Right renal cortex interstitium (tissue), 3 donors: ENCODE data around the gene SLC8A1. TPM values are rescaled to one million over a fixed set of nuclear protein-coding genes. Genes with fewer than 3 reads are reported as not detected.

Source experiments
- DNase-seq, 3 donors: peaks; one replicate each; pipeline ENCODE4 v3.0.0-alpha.2; 2013; ENCODE audit warnings: low read depth in 3 of 3, low spot score in 2 of 3
- polyA plus RNA-seq, 3 donors: library from polyadenylated mRNA; unstranded; fragments of 120-200 nt; gene quantifications; one replicate each; pipeline ENCODE4 v1.2.1, GENCODE V29; 2013; ENCODE audit not compliant: insufficient read length in 3 of 3

The SLC8A1 gene
- polyA plus RNA-seq, 3 donors = 69.9 to 76.3 (median 71.1) TPM

DNA sequence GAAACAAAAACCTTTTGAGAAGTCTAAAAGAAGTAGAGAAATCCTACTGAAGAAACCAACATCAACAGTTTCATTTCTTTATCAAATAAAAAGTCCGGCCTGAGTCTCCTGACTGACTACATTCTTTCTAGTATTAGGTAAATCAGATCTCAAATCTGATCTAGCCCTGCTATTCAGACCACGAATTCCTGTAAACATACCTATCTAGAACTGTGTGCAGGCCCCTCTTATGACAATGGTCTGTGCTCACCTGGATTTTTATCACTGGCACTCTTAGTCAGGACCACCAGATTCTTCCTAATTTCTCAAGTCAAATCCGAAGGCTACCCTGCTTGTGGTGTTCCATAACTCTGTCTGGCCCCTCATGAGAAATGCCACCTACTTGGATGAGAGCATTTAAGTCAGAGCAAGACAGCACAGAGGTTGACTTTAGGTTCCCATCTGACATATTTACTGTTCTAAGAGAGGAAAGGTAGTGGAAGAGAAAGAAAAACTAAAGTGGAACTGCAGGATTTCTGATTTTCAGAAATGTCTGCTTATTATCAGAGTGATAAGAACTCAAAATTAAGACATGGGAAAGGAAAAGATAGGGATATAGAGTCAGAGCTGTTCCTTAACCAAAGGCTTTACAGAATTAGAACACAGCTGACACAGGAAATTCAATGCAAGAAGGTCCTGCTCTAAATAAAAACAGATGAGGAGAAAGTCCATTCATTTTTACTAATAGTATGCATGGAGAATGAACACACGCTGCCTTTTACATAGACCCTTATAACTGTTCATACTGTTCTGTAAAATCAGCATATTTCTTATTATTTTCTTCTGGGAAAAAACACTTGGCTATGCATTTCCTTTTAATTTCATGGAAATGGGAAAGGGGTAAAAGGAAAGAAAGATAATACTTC lies 56.5 kb downstream of the SLC8A1 start:
- no peak for DNase-seq

- DNase-seq = no peak
Measured at GRCh38 chr2:40394597-40394996, 57.3 kb downstream of the SLC8A1 start.

- no peak for DNase-seq
Measured at GRCh38 chr2:40394031-40394430, 57.9 kb downstream of the SLC8A1 start.

DNA sequence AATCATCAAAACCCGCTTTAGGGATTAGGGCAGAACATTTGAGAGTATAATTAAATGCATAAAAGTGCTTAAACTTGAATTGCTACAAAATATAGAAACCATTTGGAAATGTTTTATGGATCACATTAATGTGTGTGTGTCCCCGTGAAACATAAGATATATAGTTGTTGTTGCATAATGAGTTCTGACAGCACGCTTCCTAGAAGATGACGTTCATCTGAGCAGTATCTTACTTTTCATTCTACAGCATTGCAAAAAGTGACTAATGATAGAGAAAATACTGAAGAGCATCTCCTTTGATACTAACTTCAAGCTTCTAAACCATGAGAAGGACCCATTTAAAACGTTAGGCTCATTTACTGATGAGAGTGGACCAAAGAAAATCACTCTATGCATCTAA lies 63.7 kb downstream of the SLC8A1 start:
- DNase-seq = no peak

GRCh38 chr2:40386177-40386576 lies 65.7 kb downstream of the SLC8A1 start:
- no peak for DNase-seq

DNA sequence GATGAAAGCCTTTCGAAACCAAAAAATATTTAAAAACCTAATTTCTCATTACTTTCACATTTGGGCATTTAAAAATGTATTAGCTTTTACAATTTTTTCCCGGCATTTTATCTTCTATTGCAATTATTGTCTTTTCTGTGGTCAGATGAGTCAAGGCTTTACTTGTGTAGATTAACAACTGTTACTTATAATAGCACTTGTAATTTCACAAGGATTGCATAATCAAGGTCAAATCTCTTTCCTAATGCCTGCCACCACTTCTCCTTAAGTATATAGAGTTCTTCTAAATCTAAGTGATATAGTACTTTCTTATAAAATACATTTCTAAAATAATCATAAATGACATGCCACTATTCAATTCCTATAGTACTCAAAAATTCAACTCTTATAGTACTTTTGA lies 67.2 kb downstream of the SLC8A1 start:
- DNase-seq = no peak

- no peak for DNase-seq
Measured at GRCh38 chr2:40384233-40384632, 67.7 kb downstream of the SLC8A1 start.

DNA sequence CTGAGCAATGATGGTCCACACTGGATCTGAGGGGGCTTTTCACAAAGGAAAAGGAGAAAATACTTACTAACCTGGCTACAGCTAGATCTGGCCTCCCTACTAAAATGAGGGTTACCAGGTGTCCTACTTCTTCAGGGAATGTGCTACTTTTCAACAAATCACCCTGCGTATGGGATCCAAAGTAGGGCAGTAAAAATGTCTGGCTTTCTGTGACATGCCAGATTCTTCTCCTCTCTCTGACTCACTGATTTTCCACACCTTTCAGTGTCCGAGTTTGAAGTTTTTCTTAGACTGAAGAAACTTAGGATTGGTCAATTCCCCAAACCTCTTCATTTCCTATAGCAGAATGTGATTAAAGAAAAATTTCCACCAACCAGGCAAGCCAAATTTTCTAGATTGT lies 71.2 kb downstream of the SLC8A1 start:
- DNase-seq = no peak

DNA sequence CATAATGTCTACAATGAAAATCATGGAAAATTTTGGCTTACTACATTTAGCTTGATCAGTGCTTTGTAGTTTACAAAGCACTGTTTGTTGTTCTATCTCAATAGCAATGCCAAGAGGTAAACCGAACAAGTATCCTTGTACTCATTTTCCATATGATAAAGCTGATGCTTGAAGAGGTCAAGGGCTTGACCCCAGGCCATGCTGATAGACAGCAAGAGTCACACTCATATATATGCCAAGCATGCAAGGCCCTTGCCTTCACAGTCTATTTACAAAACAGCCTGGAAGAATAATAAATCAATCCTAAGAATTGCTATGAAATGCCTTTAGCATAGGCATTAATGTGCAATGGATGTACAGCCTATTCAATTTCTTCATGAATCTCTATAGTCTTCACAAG lies 71.8 kb downstream of the SLC8A1 start:
- DNase-seq = no peak

- DNase-seq = no peak
Measured at GRCh38 chr2:40374543-40375240, 77.2 kb downstream of the SLC8A1 start.

DNA sequence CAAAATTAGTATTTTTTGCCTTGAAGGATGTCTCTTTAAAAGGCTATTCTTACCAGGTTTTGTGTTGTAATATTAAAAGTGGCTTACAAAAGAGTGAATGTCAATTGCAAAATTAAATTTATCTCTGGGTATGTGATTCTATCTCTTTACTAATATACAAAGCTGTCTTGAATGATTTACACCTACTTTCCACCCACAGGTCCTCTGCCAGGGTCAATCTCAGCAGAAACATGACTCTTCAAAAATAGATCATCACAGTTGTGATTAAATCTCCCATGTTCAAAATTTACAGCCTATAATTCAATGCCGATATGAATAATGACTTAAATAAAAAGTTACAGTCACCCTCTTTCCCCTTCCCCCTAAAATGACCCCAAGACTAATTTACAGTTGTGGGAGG lies 78.8 kb downstream of the SLC8A1 start:
- DNase-seq = no peak

DNA sequence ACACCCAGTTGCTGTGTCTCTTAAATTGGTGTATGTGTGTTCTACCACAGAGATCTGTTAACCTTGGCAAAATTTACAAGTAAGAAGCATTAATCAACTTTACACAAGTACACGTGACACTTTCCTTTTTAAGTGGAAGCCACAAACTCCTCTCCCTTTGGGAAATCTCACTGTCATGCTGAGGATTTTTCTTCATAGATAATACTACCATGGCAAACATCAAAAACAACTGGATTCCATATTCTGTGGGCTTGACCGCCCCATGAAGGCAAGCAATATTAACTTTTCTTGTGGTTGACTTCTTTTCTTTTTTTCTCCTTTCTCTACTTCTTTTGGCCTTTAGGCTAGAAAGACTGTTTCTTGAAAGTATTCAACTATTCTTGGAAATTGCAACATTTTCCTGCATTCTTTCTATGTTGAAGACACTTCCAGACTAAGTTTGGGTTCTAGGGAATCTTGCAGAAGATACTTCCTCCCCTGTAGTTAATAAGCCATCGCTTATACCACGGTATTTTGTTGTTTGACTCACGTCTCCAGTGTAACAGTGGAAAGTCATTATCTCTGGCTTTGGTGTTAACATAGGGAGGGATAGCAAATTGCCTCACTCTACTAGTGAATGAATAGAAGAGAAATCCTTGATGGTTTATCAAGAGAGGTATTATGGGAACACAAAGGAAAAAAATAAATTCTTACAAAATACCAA lies 79.5 kb downstream of the SLC8A1 start:
- no peak for DNase-seq

DNA sequence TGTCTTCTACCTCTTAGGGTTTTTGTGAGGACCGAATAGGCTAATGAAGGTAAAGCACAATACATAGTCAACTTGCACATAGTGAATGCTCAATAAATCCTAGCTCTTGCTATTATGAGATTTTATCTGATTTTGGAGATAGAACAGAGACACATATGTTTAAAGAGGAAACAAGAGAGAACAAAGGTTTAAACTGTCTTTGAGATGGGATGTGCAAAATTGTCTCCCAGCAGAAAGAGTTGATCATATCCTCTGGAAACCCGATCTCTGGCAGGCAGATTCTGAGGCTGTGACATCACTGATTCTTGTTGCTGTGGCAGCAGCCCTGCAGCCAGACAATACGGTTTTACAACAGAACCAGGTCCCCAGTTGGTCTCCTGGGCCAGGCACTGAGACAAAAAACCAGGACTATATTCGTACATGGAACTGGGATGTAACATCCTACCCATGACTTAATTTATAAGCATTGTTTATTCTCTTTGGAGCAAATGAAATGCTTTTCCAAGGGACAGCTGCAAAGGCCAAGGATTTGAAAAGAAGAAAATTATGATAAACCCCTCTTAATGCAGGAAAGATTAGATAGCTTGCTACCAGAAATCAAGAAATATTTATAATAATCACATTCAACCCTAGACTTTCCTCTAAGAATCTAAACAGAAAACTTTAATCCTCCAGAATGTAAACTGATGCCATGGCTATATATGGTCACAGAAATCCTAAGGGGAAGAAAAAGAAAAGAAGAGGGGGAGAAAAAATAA lies 80.2 kb downstream of the SLC8A1 start:
- peak in 1 of 3 donors; percentile 57 for DNase-seq

DNA sequence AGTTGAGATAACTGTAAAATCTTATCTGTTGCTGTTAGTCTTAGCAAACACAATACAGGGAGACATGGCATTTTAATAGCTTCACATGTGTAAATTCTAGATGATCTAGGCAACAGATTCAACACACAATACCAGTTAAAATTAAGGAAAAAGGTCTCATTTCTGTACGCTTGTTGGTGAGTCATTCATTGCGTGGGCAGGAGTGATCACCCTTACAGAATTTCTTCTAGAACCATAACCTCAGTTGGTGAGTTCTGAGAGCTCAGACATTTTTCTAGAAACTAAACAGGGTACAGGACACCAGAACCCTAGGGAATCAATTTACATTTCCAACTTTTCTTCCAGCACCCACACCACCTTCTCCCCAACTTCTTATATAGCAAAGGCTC lies 81.9 kb downstream of the SLC8A1 start:
- DNase-seq = no peak

DNA sequence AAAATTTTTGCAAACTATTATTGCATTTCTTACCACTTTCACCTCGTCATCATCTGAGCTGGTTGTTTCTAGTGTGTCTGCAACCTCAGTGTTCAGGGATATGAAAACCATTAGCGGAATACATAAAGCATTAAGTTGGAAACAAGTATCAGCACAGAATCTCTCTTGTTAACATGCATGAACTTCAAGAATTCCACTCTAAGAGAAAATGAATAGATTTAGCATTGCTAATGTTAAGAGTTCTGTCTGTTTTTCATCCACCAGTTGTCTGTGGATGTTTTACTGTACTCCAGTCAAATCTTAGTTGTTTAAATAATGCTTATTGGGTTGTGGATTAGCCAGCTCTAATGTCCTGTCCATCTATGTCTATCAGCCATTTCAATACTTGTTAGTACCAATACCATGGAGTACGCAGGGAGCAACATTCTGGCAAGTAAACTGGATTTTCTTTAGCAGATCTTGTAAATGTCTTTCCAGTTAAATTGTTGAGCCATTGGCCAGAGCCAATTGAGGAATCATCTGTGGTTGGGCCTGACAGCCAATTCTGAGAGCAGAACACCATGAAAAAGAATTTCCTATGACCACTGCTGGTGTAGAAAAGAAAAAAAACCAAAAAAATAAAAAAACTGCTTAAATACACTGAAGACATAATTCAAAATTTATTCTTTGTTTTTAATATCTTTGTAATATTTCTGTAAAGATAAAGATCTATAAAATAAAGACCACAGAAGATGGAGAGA lies 82.5 kb downstream of the SLC8A1 start:
- no peak for DNase-seq

GRCh38 chr2:40367652-40368051 lies 84.2 kb downstream of the SLC8A1 start:
- DNase-seq = no peak

DNA sequence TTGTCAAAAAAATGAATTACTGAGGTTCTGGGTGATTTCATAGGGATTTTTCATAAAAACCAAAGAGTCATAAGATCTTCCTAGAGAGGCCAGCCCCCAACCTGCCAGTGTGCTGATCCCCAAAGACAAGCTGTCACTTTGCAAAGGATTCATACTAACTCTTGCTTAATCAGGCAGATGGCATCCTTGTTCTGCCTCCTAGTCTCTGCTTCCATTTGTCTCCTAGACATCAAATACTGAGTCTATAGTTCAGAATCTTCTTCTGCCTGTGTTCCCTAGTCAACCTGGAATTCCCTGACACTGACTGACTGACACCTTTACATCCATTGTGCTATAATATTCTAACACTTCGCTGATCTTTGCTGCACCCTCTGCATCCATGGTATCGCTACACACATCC lies 84.9 kb downstream of the SLC8A1 start:
- no peak for DNase-seq

GRCh38 chr2:40364151-40364874 lies 87.6 kb downstream of the SLC8A1 start:
- no peak for DNase-seq

DNA sequence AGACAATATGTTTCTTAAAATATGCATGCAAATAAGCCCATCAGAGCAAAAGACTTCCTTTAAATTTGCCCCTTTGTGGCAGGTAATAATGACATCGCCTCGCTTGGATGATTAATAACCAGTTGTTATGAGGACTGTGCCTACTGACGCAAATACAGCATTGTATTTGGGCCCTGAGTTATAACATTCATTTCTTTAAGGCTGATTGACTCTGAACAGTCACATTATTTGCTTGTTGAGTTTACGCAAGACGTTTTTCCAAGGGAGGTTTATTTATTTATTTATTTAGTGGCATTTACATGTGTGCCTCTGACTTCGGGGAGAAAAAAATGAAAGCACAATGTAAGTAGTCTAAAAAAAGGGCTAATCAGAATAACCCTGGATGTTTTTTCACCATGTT lies 88.3 kb downstream of the SLC8A1 start:
- DNase-seq = no peak
